HG03139 (cell line): ENCODE data around the gene CHPF.

ENCODE experiments used
- ATAC-seq: cut with Tn5 transposase; IDR thresholded peaks from one replicate; pipeline ENCODE4 v1.9.1; 2021; ENCODE audit not compliant: unreplicated experiment

The CHPF gene

DNA sequence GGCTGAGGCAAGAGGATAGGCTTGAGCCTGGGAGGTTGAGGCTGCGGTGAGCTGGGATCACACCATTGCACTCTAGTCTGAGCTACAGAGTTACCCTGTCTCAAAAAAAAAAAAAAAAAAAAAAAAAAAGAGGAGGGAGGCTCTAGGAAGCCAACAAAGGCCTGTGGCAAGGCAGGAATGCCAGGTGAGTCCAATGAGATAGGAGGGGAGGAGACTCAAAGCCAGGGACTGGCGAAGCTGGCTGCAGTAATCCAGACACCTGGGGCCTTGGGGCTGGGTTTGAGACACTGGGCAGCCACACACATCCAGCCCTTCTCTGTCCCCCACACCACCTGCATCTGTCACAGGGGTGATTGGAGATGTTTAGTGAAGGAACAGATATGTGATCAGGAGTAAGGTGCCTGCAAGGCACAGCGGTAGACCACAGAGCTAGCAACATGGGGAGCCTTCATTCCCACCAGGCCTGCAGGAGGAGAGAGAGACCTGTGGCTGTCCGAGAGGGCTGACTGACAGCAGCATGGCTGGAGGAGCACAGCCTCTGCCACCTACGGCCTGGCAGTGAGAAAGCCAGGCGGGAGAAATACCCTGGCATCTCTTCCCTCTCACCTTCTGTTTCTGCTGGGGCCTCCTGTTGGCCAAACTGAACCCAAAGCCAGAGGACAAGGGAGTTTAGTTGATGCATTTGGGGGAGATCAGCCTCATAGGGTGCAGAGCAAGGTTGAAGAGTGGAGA is 9.5 kb downstream of the CHPF start:
- ATAC-seq, result no peak

GRCh38 chr2:219532378-219532649 is 11.3 kb downstream of the CHPF start:
- no peak for ATAC-seq

GRCh38 chr2:219531639-219532377 is 11.8 kb downstream of the CHPF start:
- no peak for ATAC-seq

GRCh38 chr2:219530048-219530963 is 13.3 kb downstream of the CHPF start:
- peak; percentile 83 for ATAC-seq

GRCh38 chr2:219527472-219527871 is 16.1 kb downstream of the CHPF start:
- ATAC-seq, result no peak

DNA sequence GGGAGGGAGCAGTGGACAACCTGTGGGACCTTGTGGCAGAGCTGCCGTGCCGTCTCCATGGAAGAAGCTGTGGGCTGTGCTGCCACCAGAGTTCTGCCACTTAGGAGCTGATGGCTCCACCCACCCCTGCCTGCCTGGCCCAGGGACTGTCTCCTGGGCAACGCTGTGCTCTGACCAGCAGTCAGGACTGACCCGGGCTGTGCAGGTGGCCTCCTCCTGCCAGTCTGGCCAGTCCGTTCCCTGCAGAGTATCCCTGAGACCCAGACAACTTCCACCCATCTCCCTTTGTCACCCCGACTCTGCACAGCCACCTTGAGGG is 16.6 kb downstream of the CHPF start:
- no peak for ATAC-seq

DNA sequence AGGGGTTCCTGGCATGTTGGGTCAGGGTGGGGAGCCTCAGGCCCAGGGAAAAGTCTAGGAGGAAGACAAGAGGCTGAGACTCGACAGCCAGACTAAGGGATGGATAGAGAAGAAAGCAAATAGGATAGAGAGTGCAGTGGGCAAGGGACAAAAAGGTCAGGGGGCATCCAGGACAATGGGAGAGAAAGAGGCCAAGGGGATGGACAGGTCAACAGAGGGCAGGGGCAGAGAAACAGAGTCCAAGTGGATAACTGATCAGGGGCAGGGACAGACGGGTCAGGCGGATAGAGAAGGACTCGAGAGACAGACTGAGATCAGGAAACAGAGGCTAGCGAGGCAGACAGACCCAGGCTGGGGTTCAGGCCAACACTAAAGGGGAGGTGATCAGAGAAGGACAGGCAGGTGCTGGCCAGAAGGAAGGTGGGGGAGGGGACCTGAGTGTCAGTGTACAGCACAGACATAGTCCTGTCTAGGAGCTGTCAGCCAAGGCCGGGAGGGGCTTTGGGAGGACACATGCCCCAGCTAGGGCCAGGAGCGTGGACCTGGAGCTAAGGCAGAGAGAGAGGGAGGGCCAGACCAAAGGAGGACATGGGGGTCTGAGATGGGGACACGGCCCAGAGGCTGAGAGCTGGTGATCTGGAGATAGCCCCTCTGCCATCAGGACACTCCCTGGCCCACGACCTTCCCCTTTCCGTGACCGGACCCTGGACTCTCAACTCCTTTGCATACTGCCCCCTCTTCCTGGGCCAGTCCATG is 17.1 kb downstream of the CHPF start:
- no peak for ATAC-seq

- ATAC-seq, result no peak
These were observed 17.9 kb downstream of the CHPF start for GRCh38 chr2:219525533-219526232.

DNA sequence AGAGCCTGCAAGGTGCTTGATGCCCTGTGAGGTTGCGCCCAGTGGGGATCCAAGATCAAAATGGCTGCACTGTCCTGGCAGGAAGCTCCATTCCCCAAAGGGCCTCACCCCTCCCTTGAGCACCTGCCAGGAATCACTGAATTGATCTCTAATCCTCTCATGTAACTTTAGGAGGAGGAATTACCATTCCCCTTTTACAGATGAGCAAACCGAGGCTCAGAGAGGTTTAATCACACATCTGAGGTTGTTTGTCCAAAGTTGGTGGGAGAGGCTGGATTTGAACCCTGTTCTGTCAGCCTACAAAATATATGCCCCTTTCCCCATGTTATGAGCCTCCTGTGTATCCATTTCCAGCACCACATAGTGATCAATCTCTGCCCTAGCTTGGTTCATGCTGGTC is 18.8 kb downstream of the CHPF start:
- no peak for ATAC-seq

DNA sequence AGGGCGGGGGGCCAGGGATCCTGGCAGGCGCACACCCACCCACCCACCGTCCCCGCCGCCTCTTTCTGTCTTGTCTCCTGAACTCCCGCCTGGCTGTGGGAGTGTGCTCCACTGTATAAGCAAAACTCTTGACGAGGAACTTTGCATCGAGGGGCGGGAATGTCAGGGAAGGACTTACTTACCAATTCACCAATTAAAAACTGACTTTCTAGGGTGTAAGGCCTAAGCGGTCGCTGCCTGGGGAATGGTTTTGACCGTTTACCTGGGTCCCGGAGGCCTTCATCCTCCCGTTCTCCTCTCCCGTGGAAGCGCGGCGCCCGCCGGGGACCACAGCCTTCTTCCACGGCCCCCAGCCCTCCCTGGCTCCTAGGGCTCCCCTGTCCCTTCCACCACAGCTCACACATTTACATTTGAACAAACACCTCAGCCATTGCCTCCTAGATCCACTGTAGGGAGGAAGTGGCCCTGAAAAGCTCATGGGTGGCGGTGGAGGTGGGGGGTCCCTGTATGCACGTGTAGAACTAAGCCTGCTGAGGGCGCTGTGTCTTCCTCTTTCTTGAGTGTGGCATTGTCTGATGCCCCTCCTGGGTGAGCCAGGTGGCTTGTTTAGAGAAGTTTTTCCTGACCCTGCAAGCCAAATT is 20.5 kb downstream of the CHPF start:
- ATAC-seq, result no peak

GRCh38 chr2:219522111-219523030 is 21.2 kb downstream of the CHPF start:
- no peak for ATAC-seq

GRCh38 chr2:219521066-219521880 is 22.3 kb downstream of the CHPF start:
- no peak for ATAC-seq

DNA sequence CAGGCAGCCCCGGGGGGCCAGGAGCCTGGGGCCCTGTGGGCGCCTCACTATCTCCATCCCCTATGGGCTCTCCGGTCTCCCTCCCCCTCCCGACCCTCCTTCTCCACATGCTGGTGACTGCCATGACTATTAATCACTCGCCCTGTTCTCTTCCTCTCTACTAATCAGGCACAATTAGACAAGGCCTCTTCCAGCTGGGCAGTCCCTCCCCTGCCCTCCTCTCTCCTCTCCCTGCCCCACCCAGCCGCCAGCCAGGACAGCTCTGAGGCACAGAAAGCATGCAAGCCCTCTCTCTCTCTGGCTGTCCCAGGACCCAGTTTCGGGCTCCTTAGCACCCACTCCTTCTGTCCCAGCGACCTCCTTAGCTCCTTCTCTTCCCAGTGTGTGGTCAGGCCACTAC is 23.5 kb downstream of the CHPF start:
- no peak for ATAC-seq

DNA sequence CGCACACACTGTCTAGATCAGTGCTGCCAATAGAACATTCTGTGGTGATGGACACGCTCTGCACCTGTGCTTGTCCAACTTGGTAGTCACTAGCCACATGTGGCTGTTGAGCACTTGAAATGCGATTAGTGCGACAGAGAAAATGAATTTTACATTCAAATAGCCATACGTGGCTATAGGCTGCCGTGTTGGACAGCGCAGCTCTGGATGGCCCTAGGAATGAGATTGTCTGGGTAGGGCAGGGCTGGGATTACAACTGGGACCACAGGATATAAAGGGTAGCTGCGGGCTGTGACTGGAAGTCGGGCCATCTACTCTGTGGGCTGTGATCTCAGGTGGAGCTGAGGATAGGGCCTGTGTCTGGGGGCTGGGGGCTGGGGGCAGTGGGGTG is 24.1 kb downstream of the CHPF start:
- ATAC-seq, result no peak

DNA sequence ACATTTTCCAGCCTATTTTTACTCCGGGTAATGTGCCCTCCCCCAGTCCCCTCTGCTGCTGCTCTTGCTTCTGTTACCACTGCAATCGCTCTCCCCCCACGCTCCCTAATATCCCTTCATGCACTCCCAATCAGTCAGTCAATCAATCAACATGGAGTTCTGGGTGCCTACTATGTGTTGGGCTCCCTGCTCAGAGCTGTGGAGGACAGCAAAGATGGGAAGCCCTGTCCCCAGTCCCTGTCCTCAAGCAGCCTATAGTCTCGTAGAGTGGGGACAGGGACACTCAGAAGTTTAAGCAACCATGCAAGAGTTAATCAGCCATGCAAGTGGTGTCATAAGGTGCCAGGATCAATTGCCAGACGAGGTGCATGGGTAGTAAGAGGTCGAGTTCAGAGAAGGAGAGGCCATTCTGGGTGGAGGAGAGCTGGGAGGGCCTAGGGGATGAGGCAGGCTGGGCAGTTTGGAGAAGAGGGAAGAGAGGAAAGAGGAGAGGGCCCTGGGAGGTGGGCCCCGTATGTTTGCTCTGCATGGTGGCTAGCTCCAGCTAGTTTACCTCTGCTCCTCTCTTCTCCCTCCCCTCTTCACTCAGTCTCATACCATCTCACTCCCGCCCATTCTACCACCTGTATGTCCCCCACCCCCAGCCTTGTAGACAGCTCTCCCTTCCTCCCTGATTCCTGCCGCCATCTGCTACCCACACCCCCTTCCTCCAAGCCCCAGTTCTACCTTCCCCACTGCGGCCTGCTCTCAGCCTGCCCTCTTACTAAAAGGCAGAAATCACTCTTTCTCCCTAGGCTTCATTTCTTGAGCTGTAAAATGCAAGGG is 25.4 kb downstream of the CHPF start:
- ATAC-seq, result no peak

DNA sequence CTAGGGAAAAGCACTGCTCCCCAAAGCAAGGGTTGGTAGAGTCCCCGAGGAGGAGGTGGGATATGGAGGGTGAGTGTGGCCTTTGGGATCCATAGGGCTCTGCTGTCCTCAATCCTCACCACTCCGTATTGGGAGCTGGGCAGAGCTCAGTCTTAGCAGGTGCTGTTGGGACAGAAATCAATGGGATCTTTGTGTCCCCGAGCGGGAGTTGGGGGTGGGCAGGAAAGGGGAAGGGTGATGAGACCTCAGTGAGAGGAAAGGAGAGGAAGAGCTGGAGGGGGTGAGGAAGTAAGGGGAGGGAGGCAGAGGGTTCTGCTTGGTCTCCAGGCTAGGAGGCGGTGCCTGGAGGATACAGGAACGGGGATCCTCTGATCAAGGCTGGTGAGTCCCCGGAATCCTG is 26.7 kb downstream of the CHPF start:
- no peak for ATAC-seq

- ATAC-seq, result no peak
These were observed 27.6 kb downstream of the CHPF start for GRCh38 chr2:219515874-219516629.
